Measurements from ENCODE around the gene NTM.

NTM gene

DNA sequence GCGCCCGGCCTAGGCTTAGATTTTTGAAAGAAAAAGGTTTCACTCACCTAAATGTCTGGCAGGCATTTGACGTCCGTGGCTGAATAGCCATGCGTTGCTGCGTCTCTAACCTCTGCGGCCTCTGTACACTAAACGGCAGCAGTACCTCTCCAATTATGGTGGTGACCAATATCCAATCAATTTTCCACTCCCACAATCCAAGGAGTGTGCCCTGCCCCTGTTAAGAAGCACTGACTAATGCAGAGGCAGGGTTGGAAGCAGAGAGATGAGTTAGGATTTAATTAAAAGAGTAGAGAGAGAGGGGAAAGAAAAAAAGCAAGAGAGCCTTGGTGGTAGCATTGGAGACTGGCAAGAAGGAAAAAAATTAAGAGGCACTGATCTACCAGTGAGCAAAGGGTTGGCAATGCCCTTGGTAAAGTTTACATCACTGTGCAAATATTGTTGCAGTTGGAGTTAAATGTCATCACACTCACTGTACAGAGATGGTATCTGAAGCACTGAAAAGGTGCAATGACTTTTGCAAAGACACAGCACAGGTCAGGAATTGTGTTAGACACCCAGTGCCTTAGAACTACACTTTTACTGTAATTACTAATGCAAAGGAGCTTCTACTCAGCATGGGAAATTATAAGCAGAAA is 526.7 kb downstream of the NTM start:
- TF ChIP-seq, protein P1, sequence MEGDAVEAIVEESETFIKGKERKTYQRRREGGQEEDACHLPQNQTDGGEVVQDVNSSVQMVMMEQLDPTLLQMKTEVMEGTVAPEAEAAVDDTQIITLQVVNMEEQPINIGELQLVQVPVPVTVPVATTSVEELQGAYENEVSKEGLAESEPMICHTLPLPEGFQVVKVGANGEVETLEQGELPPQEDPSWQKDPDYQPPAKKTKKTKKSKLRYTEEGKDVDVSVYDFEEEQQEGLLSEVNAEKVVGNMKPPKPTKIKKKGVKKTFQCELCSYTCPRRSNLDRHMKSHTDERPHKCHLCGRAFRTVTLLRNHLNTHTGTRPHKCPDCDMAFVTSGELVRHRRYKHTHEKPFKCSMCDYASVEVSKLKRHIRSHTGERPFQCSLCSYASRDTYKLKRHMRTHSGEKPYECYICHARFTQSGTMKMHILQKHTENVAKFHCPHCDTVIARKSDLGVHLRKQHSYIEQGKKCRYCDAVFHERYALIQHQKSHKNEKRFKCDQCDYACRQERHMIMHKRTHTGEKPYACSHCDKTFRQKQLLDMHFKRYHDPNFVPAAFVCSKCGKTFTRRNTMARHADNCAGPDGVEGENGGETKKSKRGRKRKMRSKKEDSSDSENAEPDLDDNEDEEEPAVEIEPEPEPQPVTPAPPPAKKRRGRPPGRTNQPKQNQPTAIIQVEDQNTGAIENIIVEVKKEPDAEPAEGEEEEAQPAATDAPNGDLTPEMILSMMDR (IDR thresholded peaks at IDR 0.05; ENCODE audit: borderline replicate concordance, insufficient read depth, low read depth, low read length) = no peak
- no peak overlapping the region for H3K4me3 ChIP-seq (ENCODE audit: low read depth, low read length)

DNA sequence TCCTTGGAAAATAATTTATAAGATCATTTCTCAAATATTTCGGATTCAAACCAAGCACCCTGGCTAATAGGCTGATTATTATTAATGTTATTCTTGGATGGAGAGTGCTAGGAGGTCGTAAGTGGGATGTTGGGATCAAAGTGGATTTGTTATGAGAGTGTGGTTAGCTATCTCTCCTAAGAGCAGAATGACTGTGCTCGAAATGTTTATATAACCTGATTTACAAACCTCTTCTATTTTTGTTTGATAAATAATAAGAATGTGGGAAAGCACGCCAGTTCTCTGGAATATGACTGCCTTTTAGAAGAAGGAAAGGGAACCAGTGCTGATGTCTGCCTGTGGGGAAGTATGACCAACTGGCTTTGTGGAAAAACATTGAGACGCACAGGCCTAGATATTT is 527.5 kb downstream of the NTM start:
- TF ChIP-seq, protein P1 (IDR thresholded peaks at IDR 0.05; ENCODE audit: borderline replicate concordance, insufficient read depth, low read depth, low read length) = no peak
- no peak overlapping the region for H3K4me3 ChIP-seq (ENCODE audit: low read depth, low read length)

DNA sequence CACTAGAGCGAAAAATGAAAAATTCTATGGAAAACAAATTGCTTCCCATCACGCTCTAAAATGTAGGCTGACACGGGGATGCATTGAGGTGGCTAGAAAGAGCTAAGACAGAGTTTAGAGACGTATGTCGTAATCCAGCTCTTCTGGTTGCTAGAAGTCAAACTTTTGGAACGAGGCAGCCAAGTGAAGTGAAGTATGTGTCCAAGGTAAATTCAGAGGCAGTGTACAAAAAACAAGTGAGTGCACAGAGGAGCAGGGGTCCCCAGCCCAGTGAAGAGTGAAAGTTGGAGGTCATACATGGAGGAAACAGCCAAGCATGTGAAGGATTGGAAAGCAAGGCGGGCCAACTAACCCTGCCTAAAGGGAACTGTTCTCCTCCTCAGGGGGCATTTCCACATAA is 528.5 kb downstream of the NTM start:
- H3K4me3 ChIP-seq (ENCODE audit: low read depth, low read length) = no peak overlapping the region
- TF ChIP-seq, protein P1 (IDR thresholded peaks at IDR 0.05; ENCODE audit: borderline replicate concordance, insufficient read depth, low read depth, low read length) = no peak

DNA sequence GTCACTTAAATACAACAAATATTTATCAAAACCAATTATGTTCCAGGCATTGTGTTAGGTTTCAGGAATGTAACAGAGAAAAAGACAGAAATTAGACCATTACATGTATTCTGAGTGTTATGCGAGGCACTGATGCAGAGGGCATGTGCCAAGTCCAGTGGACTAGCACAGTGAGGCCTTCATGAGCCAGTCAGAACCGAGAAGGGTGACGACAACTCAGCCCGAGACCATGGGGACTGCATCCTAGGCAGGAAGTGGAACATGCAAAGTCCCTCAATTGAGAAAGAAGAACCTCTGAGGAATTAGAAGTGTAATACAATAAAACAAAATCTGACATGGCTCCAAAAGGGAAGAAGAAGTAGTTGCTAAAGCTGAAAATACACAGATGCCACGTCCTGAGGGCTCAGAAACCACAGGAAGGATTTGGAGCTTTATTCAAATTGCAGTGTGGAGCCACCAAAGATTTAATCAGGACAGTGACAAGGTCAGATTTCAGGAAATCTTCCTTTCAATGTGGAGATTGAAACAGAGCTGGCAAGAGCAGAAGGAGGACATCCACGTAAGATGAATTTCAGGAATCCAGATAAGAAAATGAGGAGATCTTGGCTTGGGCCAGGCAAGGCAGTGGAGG is 529.6 kb downstream of the NTM start:
- no peak overlapping the region for H3K4me3 ChIP-seq (ENCODE audit: low read depth, low read length)
- TF ChIP-seq, protein P1 (IDR thresholded peaks at IDR 0.05; ENCODE audit: borderline replicate concordance, insufficient read depth, low read depth, low read length) = no peak

DNA sequence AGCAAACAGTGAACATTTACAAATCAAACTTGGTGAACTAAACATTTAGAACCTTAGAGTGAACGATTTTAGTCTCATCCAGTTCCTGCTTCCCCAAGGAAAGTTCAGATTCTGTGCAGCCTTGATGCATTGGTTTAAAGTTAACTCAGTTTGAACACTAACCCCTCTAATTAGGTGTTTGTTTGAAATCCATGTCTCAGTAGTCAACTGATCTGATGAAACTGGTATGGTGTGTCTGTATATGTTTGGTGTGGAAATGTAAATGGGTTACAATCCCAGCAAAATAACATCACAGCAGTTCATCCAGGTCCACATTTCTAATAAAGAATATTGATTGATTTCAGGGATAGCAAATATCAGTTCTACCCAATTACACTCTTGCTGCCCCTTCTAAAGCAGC is 532.0 kb downstream of the NTM start:
- TF ChIP-seq, protein P1 (IDR thresholded peaks at IDR 0.05; ENCODE audit: borderline replicate concordance, insufficient read depth, low read depth, low read length) = no peak
- H3K4me3 ChIP-seq (ENCODE audit: low read depth, low read length) = no peak overlapping the region

DNA sequence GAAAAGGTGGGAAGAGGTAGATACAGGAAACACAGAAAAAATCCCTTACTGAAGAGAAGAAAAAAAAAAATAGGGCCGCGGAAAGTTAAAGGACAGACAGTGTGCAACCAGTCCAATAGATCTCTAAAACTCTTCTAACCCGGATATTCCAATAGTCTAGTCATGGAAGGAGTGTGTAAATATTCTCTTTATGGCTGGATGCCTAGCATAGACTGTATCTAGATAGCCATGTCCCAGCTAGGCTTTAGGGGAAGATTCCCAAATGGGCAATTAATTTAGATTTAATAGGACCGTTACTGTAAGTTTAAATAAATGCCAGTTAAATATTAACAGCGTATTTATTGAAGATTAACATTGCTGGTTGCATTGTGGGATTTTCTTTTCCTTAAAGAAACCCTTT is 532.7 kb downstream of the NTM start:
- no peak overlapping the region for H3K4me3 ChIP-seq (ENCODE audit: low read depth, low read length)
- TF ChIP-seq, protein P1 (IDR thresholded peaks at IDR 0.05; ENCODE audit: borderline replicate concordance, insufficient read depth, low read depth, low read length) = no peak

DNA sequence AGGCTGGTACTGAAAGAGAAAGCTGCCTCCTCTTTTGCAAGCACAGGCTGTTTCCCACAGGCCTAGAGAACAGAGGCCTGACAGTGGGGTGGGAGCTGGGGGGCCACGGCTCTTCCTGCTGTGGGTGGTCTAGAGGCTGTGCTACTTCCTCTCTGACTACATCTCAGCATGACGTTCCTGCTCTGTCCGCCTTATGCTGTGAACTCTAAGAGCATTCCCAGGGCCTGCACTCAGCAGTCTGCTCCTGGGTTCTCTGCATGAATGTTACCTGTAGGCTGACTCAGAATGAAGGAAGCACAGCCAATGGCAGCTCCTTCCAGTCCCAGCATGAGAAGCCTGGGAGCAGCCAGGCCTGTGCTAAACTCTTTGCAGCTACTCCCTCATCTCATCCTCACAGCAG is 534.3 kb downstream of the NTM start:
- TF ChIP-seq, protein P1 (IDR thresholded peaks at IDR 0.05; ENCODE audit: borderline replicate concordance, insufficient read depth, low read depth, low read length) = no peak
- H3K4me3 ChIP-seq (ENCODE audit: low read depth, low read length) = no peak overlapping the region

All from GM12875 (cell line).